ENCODE data around the gene IGDCC3. TPM values are rescaled to one million over a fixed set of nuclear protein-coding genes. Genes with fewer than 3 reads are reported as not detected.

Gene IGDCC3
- total and polyA plus RNA-seq, 2 of the 8 experiments (the other 6 are each of a cell fraction or from before 2014, with no cell fraction given), result 26.8 to 45.7 TPM

DNA sequence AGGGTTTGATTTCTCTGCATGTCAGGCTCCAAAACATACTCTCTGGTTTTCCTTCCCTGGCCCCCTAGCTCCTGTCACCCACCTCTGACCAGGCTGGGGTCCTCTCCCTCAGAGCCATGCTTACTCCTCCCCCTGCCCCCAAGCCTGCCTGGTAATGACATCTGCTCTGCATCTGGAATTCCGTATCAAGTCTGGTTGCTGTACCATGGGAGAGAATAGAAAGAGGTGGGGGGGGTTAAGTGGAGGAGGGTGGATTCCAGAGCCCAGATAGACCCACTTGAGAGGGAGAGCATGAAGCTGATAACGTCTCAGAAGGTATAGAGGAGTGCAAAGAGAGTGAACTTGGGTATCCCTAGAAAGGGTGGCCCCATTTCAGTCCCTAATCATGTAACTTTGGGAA is 40.8 kb upstream of the IGDCC3 start (continued):
- TF ChIP-seq EZH2 (IDR thresholded peaks at IDR 0.05; ENCODE audit: low read depth, low read length, severe bottlenecking) (no peak), POU5F1 (IDR thresholded peaks at IDR 0.05; ENCODE audit: low read depth, low read length) (no peak), KDM4A (IDR thresholded peaks at IDR 0.05; ENCODE audit: low read depth, low read length, severe bottlenecking) (no peak), JUND (IDR thresholded peaks at IDR 0.05; ENCODE audit: low read length) (no peak), NANOG (IDR thresholded peaks at IDR 0.05; ENCODE audit: insufficient read depth, low read depth, low read length, poor library complexity, severe bottlenecking) (no peak), CBX8 (IDR thresholded peaks at IDR 0.05; ENCODE audit: borderline replicate concordance, low read depth, low read length) (no peak), SIRT6 (IDR thresholded peaks at IDR 0.05; ENCODE audit: low read length) (no peak), RAD21 (IDR thresholded peaks at IDR 0.05 in 1 of 2, conservative IDR thresholded peaks at IDR 0.05 in 1 of 2; ENCODE audit: low read depth in 2 of 2, low read length in 2 of 2) (no peak), PHF8 (conservative IDR thresholded peaks at IDR 0.05; ENCODE audit: low read depth, low read length) (no peak), BRCA1 (IDR thresholded peaks at IDR 0.05; ENCODE audit: low read depth, low read length) (no peak)
- TF ChIP-seq, protein P1, sequence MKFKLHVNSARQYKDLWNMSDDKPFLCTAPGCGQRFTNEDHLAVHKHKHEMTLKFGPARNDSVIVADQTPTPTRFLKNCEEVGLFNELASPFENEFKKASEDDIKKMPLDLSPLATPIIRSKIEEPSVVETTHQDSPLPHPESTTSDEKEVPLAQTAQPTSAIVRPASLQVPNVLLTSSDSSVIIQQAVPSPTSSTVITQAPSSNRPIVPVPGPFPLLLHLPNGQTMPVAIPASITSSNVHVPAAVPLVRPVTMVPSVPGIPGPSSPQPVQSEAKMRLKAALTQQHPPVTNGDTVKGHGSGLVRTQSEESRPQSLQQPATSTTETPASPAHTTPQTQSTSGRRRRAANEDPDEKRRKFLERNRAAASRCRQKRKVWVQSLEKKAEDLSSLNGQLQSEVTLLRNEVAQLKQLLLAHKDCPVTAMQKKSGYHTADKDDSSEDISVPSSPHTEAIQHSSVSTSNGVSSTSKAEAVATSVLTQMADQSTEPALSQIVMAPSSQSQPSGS (IDR thresholded peaks at IDR 0.05; ENCODE audit: low read length), result no peak

Measured in H1 (cell line).